Uterus (tissue), 2 donors: Measurements from ENCODE around the gene RBFOX2.

Experiments
- CTCF ChIP-seq, 4 experiments: fragments of 200-600 bp in 2 of 4; fragments of 450-650 bp in 2 of 4; sonication (generic) in 2 of 4; IDR thresholded peaks; one replicate each; pipeline ENCODE4 v1.5.1; 2016 to 2019; ENCODE audit warnings: antibody characterized with exemption in 4 of 4, mild to moderate bottlenecking in 2 of 4, moderate library complexity in 1 of 4
- POLR2A ChIP-seq, 2 donors: fragments of 450-650 bp; IDR thresholded peaks; one replicate each; pipeline ENCODE4 v1.6.1; 2016; ENCODE audit warnings: antibody characterized with exemption in 2 of 2, mild to moderate bottlenecking in 1 of 2, moderate library complexity in 1 of 2

- TF ChIP-seq POLR2A (IDR thresholded peaks at IDR 0.05): no peak
- TF ChIP-seq CTCF (IDR thresholded peaks at IDR 0.05): no peak
Observed at GRCh38 chr22:35739931-35740380, 288.7 kb downstream of the RBFOX2 start.
